T-helper 22 cell (primary cell): ENCODE results near the gene G6PC3.

Source experiments
- DNase-seq: peaks from one replicate; pipeline ENCODE4 v3.0.0-alpha.2; 2020; ENCODE audit warnings: low read depth

Gene G6PC3

GRCh38 chr17:44061446-44061845 lies 9.1 kb upstream of the G6PC3 start:
- DNase-seq, result no peak

GRCh38 chr17:44062871-44063270 lies 7.7 kb upstream of the G6PC3 start:
- no peak for DNase-seq

GRCh38 chr17:44063704-44064639 lies 6.6 kb upstream of the G6PC3 start:
- DNase-seq, result no peak

- DNase-seq, result no peak
Measured at GRCh38 chr17:44065668-44066203, 4.8 kb upstream of the G6PC3 start.

- peak; percentile 75 for DNase-seq
Measured at GRCh38 chr17:44066204-44066930, 4.2 kb upstream of the G6PC3 start, which contains the start of gene LSM12. Gene LSM12, minus strand, starts transcription at chr17:44066671. Its CDS starts 84 bp downstream, at chr17:44066587.

GRCh38 chr17:44067545-44067940 lies 3.0 kb upstream of the G6PC3 start:
- DNase-seq, result no peak

- DNase-seq, result no peak
Measured at GRCh38 chr17:44069974-44070454, 521 bp upstream of the G6PC3 start.

GRCh38 chr17:44071198-44071520 lies 624 bp downstream of the G6PC3 start:
- DNase-seq, result no peak

GRCh38 chr17:44071772-44072171 lies 1.2 kb downstream of the G6PC3 start:
- no peak for DNase-seq

- DNase-seq, result no peak
Measured at GRCh38 chr17:44074231-44074910, 3.8 kb downstream of the G6PC3 start.

- no peak for DNase-seq
Measured at GRCh38 chr17:44074911-44075285, 4.4 kb downstream of the G6PC3 start.

- no peak for DNase-seq
Measured at GRCh38 chr17:44075598-44076293, 5.2 kb downstream of the G6PC3 start.

- DNase-seq, result no peak
Measured at GRCh38 chr17:44076716-44077594, 6.4 kb downstream of the G6PC3 start.

- no peak for DNase-seq
Measured at GRCh38 chr17:44077595-44077909, 7.0 kb downstream of the G6PC3 start.

- DNase-seq, result no peak
Measured at GRCh38 chr17:44078412-44078811, 7.9 kb downstream of the G6PC3 start.

- DNase-seq, result no peak
Measured at GRCh38 chr17:44079877-44080821, 9.6 kb downstream of the G6PC3 start.

- DNase-seq, result no peak
Measured at GRCh38 chr17:44081681-44082080, 11.1 kb downstream of the G6PC3 start.

- DNase-seq, result no peak
Measured at GRCh38 chr17:44082256-44082927, 11.9 kb downstream of the G6PC3 start.

- no peak for DNase-seq
Measured at GRCh38 chr17:44083250-44083849, 12.8 kb downstream of the G6PC3 start.
